ENCODE results near the gene RND3.

DNA sequence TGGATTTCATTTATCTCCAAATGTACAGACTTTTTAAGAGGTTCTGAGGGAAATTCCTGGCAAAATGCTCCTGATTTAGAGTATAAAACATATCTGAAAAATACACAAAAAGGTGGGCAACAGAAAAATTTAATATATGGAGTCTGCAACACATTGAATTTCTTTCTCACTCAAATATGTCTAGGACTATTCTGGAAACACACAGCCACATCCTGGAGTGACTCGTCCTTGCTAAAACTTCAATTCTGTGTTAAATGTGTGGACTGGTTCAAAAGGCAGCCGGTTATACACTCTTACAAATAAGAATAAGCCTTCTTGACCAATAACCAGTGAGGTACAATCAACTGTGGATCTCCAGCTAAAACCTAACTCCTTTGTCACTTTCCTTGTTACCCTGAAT, 44.1 kb upstream of the RND3 start:
- no peak for TF ChIP-seq POLR2A (IDR thresholded peaks at IDR 0.05)
- TF ChIP-seq, protein P1, sequence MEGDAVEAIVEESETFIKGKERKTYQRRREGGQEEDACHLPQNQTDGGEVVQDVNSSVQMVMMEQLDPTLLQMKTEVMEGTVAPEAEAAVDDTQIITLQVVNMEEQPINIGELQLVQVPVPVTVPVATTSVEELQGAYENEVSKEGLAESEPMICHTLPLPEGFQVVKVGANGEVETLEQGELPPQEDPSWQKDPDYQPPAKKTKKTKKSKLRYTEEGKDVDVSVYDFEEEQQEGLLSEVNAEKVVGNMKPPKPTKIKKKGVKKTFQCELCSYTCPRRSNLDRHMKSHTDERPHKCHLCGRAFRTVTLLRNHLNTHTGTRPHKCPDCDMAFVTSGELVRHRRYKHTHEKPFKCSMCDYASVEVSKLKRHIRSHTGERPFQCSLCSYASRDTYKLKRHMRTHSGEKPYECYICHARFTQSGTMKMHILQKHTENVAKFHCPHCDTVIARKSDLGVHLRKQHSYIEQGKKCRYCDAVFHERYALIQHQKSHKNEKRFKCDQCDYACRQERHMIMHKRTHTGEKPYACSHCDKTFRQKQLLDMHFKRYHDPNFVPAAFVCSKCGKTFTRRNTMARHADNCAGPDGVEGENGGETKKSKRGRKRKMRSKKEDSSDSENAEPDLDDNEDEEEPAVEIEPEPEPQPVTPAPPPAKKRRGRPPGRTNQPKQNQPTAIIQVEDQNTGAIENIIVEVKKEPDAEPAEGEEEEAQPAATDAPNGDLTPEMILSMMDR (IDR thresholded peaks at IDR 0.05): no peak

All from body of pancreas (tissue), 4 donors.